Epithelial cell of umbilical artery (primary cell): ENCODE measurements around the gene KRTAP5-10. TPM values are rescaled to one million over a fixed set of nuclear protein-coding genes. Genes with fewer than 3 reads are reported as not detected.

Experiments used
- total RNA-seq: library from RNA; depleted of rRNA; stranded (reverse); fragments of >200 nt; gene quantifications from 2 replicates; pipeline ENCODE4 v1.2.3, GENCODE V29; 2014

The KRTAP5-10 gene
- total RNA-seq: not detected in 2 replicates

GRCh38 chr11:71565263-71565662 is at the start of gene KRTAP5-10:
KRTAP5-10 (plus strand) TSS chr11:71565563; CDS start chr11:71565588, 25 bp downstream.

GRCh38 chr11:71526796-71527575 is 38.4 kb upstream of the KRTAP5-10 start, which contains the start of gene KRTAP5-7:
KRTAP5-7 (plus strand) TSS chr11:71527267; CDS start chr11:71527301, 34 bp downstream.

GRCh38 chr11:71537977-71538665 is 27.2 kb upstream of the KRTAP5-10 start, which contains the start of gene KRTAP5-8:
KRTAP5-8 (plus strand) TSS chr11:71538025; CDS start chr11:71538056, 31 bp downstream.

GRCh38 chr11:71548120-71548519 is 17.2 kb upstream of the KRTAP5-10 start, which contains the start of gene KRTAP5-9:
KRTAP5-9 (plus strand) TSS chr11:71548420; CDS start chr11:71548658, 238 bp downstream.

GRCh38 chr11:71582309-71582895 is 17.0 kb downstream of the KRTAP5-10 start, which contains the start of gene KRTAP5-11:
KRTAP5-11 (minus strand) TSS chr11:71582875; CDS start chr11:71582837, 38 bp downstream.

Other genes starting within 250 kb of the KRTAP5-10 start
- gene DHCR7, start 117.2 kb upstream of the KRTAP5-10 start, total RNA-seq: 40.3 and 43.3 TPM in 2 replicates
- 88.3 and 102 TPM in 2 replicates for gene NADSYN1, start 112.4 kb upstream of the KRTAP5-10 start, total RNA-seq
- not detected in 2 replicates for gene KRTAP5-7, start 38.3 kb upstream of the KRTAP5-10 start, total RNA-seq
- not detected in 2 replicates for gene KRTAP5-8, start 27.5 kb upstream of the KRTAP5-10 start, total RNA-seq
- gene KRTAP5-9, start 17.1 kb upstream of the KRTAP5-10 start, total RNA-seq: not detected in 2 replicates
- not detected in 2 replicates for gene KRTAP5-11, start 17.3 kb downstream of the KRTAP5-10 start, total RNA-seq